Fibroblast of the aortic adventitia (primary cell): ENCODE measurements around the gene BCS1L. TPM values are rescaled to one million over a fixed set of nuclear protein-coding genes. Genes with fewer than 3 reads are reported as not detected.

Experiments used
- DNase-seq: peaks from one replicate; pipeline ENCODE4 v3.0.0-alpha.2; 2010; ENCODE audit warnings: low read depth
- H3K4me3 ChIP-seq: 2 replicates; pipeline ENCODE4 v1.5.1; 2011; ENCODE audit warnings: low read depth, mild to moderate bottlenecking, control low read depth, low read length, moderate library complexity
- CTCF ChIP-seq: IDR thresholded peaks from 2 replicates; pipeline ENCODE4 v1.5.1; 2011; ENCODE audit warnings: mild to moderate bottlenecking, low read length, control low read depth, inconsistent platforms; ENCODE audit not compliant: insufficient read depth
- total RNA-seq: library from RNA; depleted of rRNA; stranded (reverse); fragments of >200 nt; gene quantifications from 2 replicates; pipeline ENCODE4 v1.2.3, GENCODE V29; 2012; ENCODE audit warnings: low replicate concordance

BCS1L gene
- total RNA-seq, 1 donor, result 33.3 TPM

GRCh38 chr2:218643751-218644310 is 15.7 kb upstream of the BCS1L start:
- no peak for DNase-seq

GRCh38 chr2:218644721-218645120 is 14.8 kb upstream of the BCS1L start:
- no peak overlapping the region for H3K4me3 ChIP-seq
- no peak for DNase-seq
- TF ChIP-seq CTCF, result no peak

More at GRCh38 chr2:218643751-218644310, 15.7 kb upstream of the BCS1L start:
- TF ChIP-seq CTCF, result no peak
- no peak overlapping the region for H3K4me3 ChIP-seq

- DNase-seq, result peak; percentile 72
- no peak for TF ChIP-seq CTCF
- H3K4me3 ChIP-seq, result no peak overlapping the region
Measured at GRCh38 chr2:218645126-218645525, 14.4 kb upstream of the BCS1L start.

- peak; percentile 76 for DNase-seq
- peak; percentile 87 for TF ChIP-seq CTCF
- H3K4me3 ChIP-seq, result no peak overlapping the region
Measured at GRCh38 chr2:218648088-218648786, 11.2 kb upstream of the BCS1L start.

GRCh38 chr2:218648787-218649100 is 10.7 kb upstream of the BCS1L start:
- DNase-seq, result no peak
- H3K4me3 ChIP-seq, result no peak overlapping the region
- no peak for TF ChIP-seq CTCF

GRCh38 chr2:218655751-218656150 is 3.7 kb upstream of the BCS1L start:
- no peak for DNase-seq
- TF ChIP-seq CTCF, result no peak
- no peak overlapping the region for H3K4me3 ChIP-seq

GRCh38 chr2:218658671-218659257 is 719 bp upstream of the BCS1L start:
- DNase-seq, result peak; percentile 25
- peak; percentile 57 for TF ChIP-seq CTCF
- H3K4me3 ChIP-seq, result peak overlapping the region; percentile 93
